ENCODE data around the gene SGTB. TPM values are rescaled to one million over a fixed set of nuclear protein-coding genes. Genes with fewer than 3 reads are reported as not detected.
A peak's percentile ranks its signal among the peaks of the same experiment; 100 is the strongest.

SGTB gene
- total RNA-seq, 1 donor from 2014 or later, result 10.8 TPM

GRCh38 chr5:65730910-65731309, 9.0 kb upstream of the SGTB start:
- Histone ChIP-seq H3K36me3 (no peaks in the 10 kb centered on the region), H3K9me3 (no peaks in the 10 kb centered on the region), H3K27me3 (no peaks in the 10 kb centered on the region), H3K4me3 (no peak overlapping the region), H3K27ac (no peak overlapping the region), H3K4me1 (peaks cover 3% of the 10 kb centered on the region)
- TF ChIP-seq, protein P1, sequence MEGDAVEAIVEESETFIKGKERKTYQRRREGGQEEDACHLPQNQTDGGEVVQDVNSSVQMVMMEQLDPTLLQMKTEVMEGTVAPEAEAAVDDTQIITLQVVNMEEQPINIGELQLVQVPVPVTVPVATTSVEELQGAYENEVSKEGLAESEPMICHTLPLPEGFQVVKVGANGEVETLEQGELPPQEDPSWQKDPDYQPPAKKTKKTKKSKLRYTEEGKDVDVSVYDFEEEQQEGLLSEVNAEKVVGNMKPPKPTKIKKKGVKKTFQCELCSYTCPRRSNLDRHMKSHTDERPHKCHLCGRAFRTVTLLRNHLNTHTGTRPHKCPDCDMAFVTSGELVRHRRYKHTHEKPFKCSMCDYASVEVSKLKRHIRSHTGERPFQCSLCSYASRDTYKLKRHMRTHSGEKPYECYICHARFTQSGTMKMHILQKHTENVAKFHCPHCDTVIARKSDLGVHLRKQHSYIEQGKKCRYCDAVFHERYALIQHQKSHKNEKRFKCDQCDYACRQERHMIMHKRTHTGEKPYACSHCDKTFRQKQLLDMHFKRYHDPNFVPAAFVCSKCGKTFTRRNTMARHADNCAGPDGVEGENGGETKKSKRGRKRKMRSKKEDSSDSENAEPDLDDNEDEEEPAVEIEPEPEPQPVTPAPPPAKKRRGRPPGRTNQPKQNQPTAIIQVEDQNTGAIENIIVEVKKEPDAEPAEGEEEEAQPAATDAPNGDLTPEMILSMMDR (IDR thresholded peaks at IDR 0.05), result no peak
- no peak for DNase-seq
- no peak for ATAC-seq
- intact Hi-C loops (cut with DNase I), result no loop called here

GRCh38 chr5:65728218-65728617, 6.3 kb upstream of the SGTB start:
- intact Hi-C loops (cut with DNase I), result no loop called here
- H3K9me3 ChIP-seq, result no peaks in the 10 kb centered on the region
- DNase-seq (no peak), ATAC-seq (no peak)
- H3K27ac ChIP-seq, result no peak overlapping the region
- no peaks in the 10 kb centered on the region for H3K27me3 ChIP-seq
- no peak overlapping the region for H3K4me3 ChIP-seq
- no peaks in the 10 kb centered on the region for H3K4me1 ChIP-seq
- TF ChIP-seq, protein P1 (IDR thresholded peaks at IDR 0.05), result no peak
- H3K36me3 ChIP-seq, result no peaks in the 10 kb centered on the region

GRCh38 chr5:65727491-65728156, 5.7 kb upstream of the SGTB start:
- Histone ChIP-seq H3K9me3 (no peaks in the 10 kb centered on the region), H3K27ac (no peak overlapping the region), H3K27me3 (no peaks in the 10 kb centered on the region), H3K4me1 (no peaks in the 10 kb centered on the region), H3K36me3 (no peaks in the 10 kb centered on the region), H3K4me3 (no peak overlapping the region)
- intact Hi-C loops (cut with DNase I), result no loop called here
- TF ChIP-seq, protein P1 (IDR thresholded peaks at IDR 0.05), result no peak
- no peak for ATAC-seq
- DNase-seq, result no peak

DNA sequence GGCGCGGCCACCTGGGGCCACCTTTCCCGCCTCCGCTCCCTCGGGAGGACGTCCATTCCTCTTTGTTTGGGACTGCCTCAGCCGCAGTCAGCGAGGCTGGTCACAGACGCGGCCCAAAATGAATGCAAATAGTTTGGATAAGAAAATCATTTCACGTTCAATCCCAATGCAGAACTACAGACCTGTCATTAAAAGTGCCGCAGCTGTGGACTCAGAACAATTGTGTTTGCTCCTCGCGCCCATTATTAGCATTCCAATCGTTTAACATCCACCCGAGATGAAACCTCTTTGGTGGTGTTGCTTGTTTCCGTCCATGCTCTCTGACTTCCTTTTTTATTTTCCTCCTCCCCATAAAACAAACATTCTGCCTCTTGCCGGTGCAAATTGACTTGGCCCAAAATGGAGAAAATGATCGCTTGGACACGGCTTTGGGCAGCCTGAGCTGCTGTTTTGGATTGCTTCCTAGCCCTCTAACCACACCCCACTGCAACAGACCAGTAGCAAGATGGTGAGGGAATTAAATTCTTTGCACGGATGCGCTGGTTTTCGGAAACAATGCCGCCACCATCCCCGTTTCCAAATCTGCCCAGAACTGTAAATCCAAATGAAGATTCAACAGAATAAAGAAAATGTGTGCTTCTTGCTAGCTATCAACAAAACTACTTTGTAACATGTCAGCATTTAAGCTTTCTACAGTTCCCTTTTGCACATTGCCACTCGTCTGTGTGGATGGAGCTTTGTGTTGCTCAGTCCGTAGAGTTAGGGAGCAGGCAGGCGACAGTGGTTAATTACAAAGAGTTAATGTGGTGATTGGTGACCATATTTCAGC, 880 bp upstream of the SGTB start:
- DNase-seq, result no peak
- Histone ChIP-seq H3K27ac (peak overlapping the region; percentile 84), H3K27me3 (no peaks in the 10 kb centered on the region), H3K9me3 (no peaks in the 10 kb centered on the region), H3K4me3 (peak overlapping the region; percentile 91), H3K4me1 (no peaks in the 10 kb centered on the region), H3K36me3 (no peaks in the 10 kb centered on the region)
- ATAC-seq, result peak; percentile 20
- TF ChIP-seq, protein P1 (IDR thresholded peaks at IDR 0.05), result no peak
- intact Hi-C loops (cut with DNase I), result no loop called here

DNA sequence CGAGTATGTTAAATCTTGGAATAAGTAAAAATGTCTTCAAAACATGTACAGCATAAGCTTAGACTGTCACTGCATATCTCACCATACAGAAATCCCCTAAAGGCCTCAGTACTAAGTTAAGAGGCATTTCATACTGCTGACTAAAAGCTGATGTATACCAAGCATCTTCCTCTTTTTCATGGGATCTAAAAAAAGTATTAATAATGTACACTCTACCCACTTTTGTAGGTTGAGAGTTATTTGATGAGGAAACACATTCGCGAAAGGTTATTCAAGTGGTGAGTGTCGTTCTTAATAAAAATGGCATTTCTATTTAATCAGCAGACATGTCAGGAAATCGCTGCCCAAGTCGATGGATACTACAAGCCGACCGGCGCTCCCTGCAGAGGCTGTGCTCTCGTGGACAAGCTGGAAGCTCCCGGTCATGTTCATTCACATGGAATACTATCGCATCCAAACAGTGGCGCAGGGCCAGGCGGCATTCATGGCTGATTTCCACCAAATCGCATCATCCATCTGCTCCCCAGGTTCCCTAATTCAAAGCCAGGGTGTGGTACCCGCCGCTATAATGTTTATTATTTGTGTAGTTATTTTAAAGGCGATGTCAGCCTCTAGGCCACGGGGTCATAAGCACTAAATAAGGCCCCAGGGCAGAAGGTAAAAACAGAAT, 724 bp downstream of the SGTB start:
- Histone ChIP-seq H3K36me3 (peaks cover 7% of the 10 kb centered on the region), H3K4me3 (peak overlapping the region; percentile 91), H3K9me3 (no peaks in the 10 kb centered on the region), H3K27me3 (no peaks in the 10 kb centered on the region), H3K27ac (peak overlapping the region; percentile 84), H3K4me1 (no peaks in the 10 kb centered on the region)
- peak; percentile 69 for DNase-seq
- ATAC-seq, result peak; percentile 5
- TF ChIP-seq, protein P1 (IDR thresholded peaks at IDR 0.05), result no peak
- intact Hi-C loops (cut with DNase I), result no loop called here
